ENCODE results near the gene HCCS.

- TF ChIP-seq CTCF (IDR thresholded peaks at IDR 0.05 in 8 of 11, conservative IDR thresholded peaks at IDR 0.05 in 3 of 11), result no peak
- TF ChIP-seq POLR2A (IDR thresholded peaks at IDR 0.05), result no peak
- no peak for TF ChIP-seq POLR2AphosphoS5 (IDR thresholded peaks at IDR 0.05)
Observed at GRCh38 chrX:11066812-11067211, 44.3 kb upstream of the HCCS start.
